Fibroblast of lung (primary cell): ENCODE measurements around the gene KRTAP21-1.

Experiments used
- EZH2 ChIP-seq: IDR thresholded peaks from 2 replicates; pipeline ENCODE4 v1.5.1; 2012; ENCODE audit warnings: low read length, control low read depth, mild to moderate bottlenecking; ENCODE audit errors: missing control alignments
- TF ChIP-seq, protein P1 (sequence below), 2 donors: IDR thresholded peaks in 1 of 2; conservative IDR thresholded peaks in 1 of 2; 1 replicate in 1 of 2; 2 replicates in 1 of 2; pipeline ENCODE4 v1.5.1; 2011 to 2012; ENCODE audit warnings: low read length in 2 of 2, control low read depth in 1 of 2, inconsistent platforms in 1 of 2, low read depth in 1 of 2, mild to moderate bottlenecking in 1 of 2

DNA sequence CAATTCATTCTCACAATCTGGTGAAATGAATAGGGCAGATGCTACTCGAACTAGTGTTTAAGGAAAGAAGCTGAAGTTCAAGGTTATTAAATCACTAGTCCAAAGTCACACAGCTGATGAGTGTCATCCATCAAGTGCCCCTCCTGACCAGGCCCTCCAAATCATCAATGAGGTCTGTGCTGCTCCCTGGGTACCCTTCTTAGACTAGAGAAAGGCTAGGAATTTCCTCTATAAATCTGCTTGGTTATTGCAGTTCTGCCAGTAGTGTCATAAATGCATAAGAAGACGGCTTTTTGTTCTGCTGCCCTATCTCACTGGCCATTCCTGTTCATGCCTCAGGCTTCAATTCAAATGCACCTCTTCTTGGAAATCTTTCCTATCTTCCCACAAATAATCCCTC lies 5.5 kb upstream of the KRTAP21-1 start:
- TF ChIP-seq, protein P1, sequence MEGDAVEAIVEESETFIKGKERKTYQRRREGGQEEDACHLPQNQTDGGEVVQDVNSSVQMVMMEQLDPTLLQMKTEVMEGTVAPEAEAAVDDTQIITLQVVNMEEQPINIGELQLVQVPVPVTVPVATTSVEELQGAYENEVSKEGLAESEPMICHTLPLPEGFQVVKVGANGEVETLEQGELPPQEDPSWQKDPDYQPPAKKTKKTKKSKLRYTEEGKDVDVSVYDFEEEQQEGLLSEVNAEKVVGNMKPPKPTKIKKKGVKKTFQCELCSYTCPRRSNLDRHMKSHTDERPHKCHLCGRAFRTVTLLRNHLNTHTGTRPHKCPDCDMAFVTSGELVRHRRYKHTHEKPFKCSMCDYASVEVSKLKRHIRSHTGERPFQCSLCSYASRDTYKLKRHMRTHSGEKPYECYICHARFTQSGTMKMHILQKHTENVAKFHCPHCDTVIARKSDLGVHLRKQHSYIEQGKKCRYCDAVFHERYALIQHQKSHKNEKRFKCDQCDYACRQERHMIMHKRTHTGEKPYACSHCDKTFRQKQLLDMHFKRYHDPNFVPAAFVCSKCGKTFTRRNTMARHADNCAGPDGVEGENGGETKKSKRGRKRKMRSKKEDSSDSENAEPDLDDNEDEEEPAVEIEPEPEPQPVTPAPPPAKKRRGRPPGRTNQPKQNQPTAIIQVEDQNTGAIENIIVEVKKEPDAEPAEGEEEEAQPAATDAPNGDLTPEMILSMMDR (conservative IDR thresholded peaks at IDR 0.05 in 1 of 2, IDR thresholded peaks at IDR 0.05 in 1 of 2; ENCODE audit: low read depth in 1 of 2, low read length in 2 of 2), result no peak
- no peak for TF ChIP-seq EZH2
